Measurements from ENCODE around the gene LIN7B.
"Not testable (repeated sequence)": the region's sequence is repeated elsewhere in the genome, so short reads cannot be mapped to it uniquely, and the experiment has no call there.

LIN7B gene

GRCh38 chr19:49120325-49120683 lies 6.1 kb downstream of the LIN7B start:
- FAIRE-seq = no peak

GRCh38 chr19:49120868-49121267 lies 6.7 kb downstream of the LIN7B start:
- FAIRE-seq = no peak

- FAIRE-seq = not testable (repeated sequence)
Measured at GRCh38 chr19:49121841-49122240, 7.7 kb downstream of the LIN7B start.

- FAIRE-seq = not testable (repeated sequence)
Measured at GRCh38 chr19:49123285-49123684, 9.1 kb downstream of the LIN7B start.

- FAIRE-seq = no peak
Measured at GRCh38 chr19:49125025-49125731, 11.0 kb downstream of the LIN7B start.

- FAIRE-seq = no peak
Measured at GRCh38 chr19:49126575-49126974, 12.4 kb downstream of the LIN7B start.

GRCh38 chr19:49127225-49127624 lies 13.1 kb downstream of the LIN7B start:
- not testable (repeated sequence) for FAIRE-seq

- FAIRE-seq = peak; percentile 45
Measured at GRCh38 chr19:49127674-49128544, 13.7 kb downstream of the LIN7B start.

GRCh38 chr19:49128545-49129237 lies 14.5 kb downstream of the LIN7B start:
- FAIRE-seq = no peak

- no peak for FAIRE-seq
Measured at GRCh38 chr19:49129238-49129583, 15.0 kb downstream of the LIN7B start.

- FAIRE-seq = no peak
Measured at GRCh38 chr19:49130325-49130724, 16.2 kb downstream of the LIN7B start.

GRCh38 chr19:49132974-49133609 lies 18.9 kb downstream of the LIN7B start:
- no peak for FAIRE-seq

- FAIRE-seq = no peak
Measured at GRCh38 chr19:49133621-49134454, 19.7 kb downstream of the LIN7B start.

GRCh38 chr19:49135686-49136085 lies 21.5 kb downstream of the LIN7B start:
- FAIRE-seq = no peak

- no peak for FAIRE-seq
Measured at GRCh38 chr19:49136771-49137171, 22.6 kb downstream of the LIN7B start.

GRCh38 chr19:49140951-49141350 lies 26.8 kb downstream of the LIN7B start:
- FAIRE-seq = no peak

- FAIRE-seq = no peak
Measured at GRCh38 chr19:49141352-49141751, 27.2 kb downstream of the LIN7B start.

GRCh38 chr19:49142866-49143335 lies 28.7 kb downstream of the LIN7B start:
- peak; percentile 93 for FAIRE-seq

GRCh38 chr19:49145573-49146407 lies 31.6 kb downstream of the LIN7B start:
- no peak for FAIRE-seq

- FAIRE-seq = not testable (repeated sequence)
Measured at GRCh38 chr19:49146408-49146770, 32.2 kb downstream of the LIN7B start.

GRCh38 chr19:49148044-49148682 lies 34.0 kb downstream of the LIN7B start:
- no peak for FAIRE-seq
